VCaP (cell line): ENCODE results near the gene NAA11.

ENCODE experiments used
- H3K27ac ChIP-seq: fragments of 450-650 bp; 2 replicates; pipeline ENCODE4 v1.5.1; 2017
- TF ChIP-seq, protein P1 (sequence below): fragments of 450-650 bp; conservative IDR thresholded peaks from 2 replicates; pipeline ENCODE4 v1.5.1; 2017; ENCODE audit warnings: mild to moderate bottlenecking, moderate library complexity

The NAA11 gene

DNA sequence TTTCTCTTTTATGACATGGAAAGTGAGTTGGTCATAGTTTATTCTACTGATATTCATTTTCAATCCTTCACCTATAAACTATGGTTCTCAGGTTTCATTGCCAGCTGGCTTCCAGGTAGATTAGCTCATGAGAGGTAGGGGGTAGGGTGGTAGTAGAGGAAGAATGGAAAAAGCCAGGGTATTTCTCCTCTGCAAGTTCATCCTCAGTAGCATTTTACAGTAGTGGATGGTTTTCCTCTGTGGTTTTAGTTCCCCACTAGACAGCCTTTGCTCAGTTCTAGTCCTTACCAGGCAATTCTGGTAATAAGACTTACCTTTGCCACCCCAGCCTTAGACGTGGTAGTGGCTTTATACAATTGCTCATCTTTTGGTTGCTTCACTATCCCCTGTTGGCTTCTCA, 8.9 kb upstream of the NAA11 start:
- H3K27ac ChIP-seq: no peak overlapping the region
- TF ChIP-seq, protein P1, sequence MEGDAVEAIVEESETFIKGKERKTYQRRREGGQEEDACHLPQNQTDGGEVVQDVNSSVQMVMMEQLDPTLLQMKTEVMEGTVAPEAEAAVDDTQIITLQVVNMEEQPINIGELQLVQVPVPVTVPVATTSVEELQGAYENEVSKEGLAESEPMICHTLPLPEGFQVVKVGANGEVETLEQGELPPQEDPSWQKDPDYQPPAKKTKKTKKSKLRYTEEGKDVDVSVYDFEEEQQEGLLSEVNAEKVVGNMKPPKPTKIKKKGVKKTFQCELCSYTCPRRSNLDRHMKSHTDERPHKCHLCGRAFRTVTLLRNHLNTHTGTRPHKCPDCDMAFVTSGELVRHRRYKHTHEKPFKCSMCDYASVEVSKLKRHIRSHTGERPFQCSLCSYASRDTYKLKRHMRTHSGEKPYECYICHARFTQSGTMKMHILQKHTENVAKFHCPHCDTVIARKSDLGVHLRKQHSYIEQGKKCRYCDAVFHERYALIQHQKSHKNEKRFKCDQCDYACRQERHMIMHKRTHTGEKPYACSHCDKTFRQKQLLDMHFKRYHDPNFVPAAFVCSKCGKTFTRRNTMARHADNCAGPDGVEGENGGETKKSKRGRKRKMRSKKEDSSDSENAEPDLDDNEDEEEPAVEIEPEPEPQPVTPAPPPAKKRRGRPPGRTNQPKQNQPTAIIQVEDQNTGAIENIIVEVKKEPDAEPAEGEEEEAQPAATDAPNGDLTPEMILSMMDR: no peak

DNA sequence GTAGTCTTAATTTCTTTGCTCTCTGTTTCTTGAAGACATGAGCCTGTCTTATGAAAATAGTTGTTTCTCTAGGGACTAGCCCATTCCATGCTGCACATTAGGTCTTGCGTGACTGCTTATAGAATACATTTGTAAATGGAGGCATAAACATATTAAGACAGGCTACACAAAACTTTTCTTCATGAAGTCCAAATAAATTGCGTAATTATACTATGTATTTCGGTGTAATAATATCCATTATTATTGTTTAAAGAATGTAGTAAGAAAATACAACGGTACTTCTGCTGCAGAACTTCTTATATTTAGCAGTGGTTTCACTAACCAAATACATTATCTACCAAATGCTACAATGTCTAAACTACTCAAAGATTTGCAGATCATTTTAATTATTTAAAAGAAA, 8.5 kb upstream of the NAA11 start:
- no peak overlapping the region for H3K27ac ChIP-seq

DNA sequence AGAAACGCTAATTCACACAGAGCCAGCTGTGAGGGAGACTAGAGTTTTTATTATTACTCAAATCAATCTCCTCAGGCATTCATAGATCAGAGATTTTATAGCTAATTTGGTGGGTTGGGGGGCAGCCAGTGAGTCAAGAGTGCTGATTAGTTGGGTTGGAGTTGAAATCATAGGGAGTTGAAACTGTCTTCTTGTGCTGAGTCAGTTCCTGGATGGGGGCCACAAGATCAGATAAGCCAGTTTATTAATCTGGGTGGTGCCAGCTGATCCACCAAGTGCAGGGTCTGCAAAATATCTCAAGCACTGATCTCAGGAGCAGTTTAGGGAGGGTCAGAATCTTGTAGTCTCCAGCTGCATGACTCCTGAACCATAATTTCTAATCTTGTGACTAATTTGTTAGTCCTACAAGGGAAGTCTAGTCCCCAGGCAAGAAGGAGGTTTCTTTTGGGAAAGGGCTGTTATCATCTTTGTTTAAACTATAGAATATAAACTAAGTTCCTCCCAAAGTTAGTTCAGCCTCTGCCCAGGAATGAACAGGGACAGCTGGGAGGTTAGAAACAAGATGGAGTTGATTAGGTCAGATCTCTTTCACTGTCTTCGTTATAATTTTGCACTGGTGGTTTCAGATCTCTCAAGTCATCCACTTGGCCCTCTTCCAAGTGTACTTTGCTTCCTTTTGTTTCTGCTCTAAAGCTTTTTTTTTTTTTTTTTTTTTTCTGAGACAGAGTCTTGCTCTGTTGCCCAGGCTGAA, 5.4 kb upstream of the NAA11 start:
- no peak overlapping the region for H3K27ac ChIP-seq

More for the DNA sequence above, 8.5 kb upstream of the NAA11 start:
- TF ChIP-seq, protein P1: no peak

DNA sequence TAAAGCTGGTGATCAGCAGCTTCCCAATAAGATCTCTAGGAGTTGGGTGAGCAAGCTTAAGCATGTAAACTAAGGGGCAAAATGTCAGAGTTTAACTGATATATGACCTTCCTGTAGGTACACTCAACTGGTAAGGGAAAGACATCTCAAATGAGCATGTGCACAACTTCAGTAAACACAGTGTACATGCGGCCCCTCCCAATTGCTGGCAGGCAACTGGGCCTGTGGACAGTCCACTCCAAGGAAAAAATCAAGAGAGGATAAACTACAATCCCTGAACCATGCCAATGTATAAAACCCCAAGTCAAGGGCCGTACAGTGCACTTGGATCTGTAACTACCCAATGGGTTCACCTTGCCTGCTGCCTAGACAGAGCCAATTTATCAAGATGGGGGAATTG, 4.9 kb upstream of the NAA11 start:
- TF ChIP-seq, protein P1: no peak
- H3K27ac ChIP-seq: no peak overlapping the region

More for the DNA sequence above, 5.4 kb upstream of the NAA11 start:
- TF ChIP-seq, protein P1: no peak

DNA sequence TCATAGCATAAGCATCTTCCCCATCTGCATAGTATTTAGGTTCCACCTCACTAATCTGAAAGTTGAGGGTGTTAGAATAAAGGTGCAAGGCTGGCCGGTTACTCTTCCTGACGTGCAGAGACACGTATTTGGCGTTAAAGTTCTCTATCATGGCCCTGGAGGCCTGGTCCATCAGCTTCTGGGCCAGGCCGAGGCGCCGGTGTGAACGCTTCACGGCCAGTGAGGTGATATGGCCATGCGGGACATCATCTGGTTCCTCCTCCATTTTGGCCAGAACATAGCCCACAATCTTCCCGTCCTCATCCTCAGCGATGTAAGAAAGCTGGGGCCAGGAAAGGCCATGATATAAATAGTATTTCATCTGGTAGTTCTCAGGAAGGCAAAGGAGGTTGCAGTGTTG, 425 bp downstream of the NAA11 start:
- no peak overlapping the region for H3K27ac ChIP-seq

DNA sequence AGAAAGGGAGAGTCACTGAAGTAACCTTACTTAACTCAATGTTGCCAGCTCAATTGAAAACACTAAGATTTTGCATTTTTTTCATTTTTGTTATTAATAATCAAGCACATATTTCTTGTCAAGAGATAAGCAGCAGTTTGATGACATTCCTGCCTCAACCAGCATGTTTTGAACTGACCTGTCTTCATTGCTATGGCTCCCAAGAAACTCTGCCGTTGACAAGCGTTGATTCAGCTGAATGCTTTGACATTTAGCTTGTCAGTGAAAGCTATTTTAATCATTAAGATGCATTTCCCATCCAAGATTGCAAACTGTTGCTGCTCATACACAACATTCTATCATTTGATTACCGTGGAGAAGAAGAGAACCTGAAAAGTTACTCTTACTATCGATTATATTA, 5.9 kb downstream of the NAA11 start:
- no peak overlapping the region for H3K27ac ChIP-seq
- TF ChIP-seq, protein P1: no peak

More for the DNA sequence above, 425 bp downstream of the NAA11 start:
- TF ChIP-seq, protein P1: no peak

DNA sequence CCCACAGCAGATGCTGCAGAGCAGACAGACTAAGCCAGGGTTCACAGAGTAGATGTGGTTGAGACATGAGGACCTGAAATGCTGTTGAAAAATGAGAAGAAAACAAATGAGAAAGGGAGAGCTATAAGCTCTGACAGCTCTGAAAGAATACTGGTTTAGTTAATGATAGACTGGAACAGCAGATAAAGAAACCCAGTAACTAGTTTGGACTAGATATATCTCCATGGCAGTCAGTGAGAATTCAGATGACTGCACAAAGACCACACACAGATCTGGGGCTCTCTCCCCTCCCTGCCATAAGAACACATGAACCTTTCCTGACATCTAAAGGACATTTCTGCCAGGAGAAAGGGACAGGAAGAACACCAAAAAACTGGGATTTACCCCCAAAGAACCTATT, 8.2 kb downstream of the NAA11 start:
- TF ChIP-seq, protein P1: no peak
- no peak overlapping the region for H3K27ac ChIP-seq
